22Rv1 (cell line): ENCODE data around the gene C1QTNF8.

Source experiments
- ZFX ChIP-seq: fragments of 450-650 bp; IDR thresholded peaks from 2 replicates; pipeline ENCODE4 v1.6.1; 2017; ENCODE audit warnings: antibody characterized with exemption, borderline replicate concordance
- TF ChIP-seq, protein P1 (sequence below): fragments of 450-650 bp; IDR thresholded peaks from 2 replicates; pipeline ENCODE4 v1.5.1; 2017; ENCODE audit warnings: mild to moderate bottlenecking

GRCh38 chr16:1079786-1080525 lies 16.1 kb downstream of the C1QTNF8 start:
- TF ChIP-seq, protein P1, sequence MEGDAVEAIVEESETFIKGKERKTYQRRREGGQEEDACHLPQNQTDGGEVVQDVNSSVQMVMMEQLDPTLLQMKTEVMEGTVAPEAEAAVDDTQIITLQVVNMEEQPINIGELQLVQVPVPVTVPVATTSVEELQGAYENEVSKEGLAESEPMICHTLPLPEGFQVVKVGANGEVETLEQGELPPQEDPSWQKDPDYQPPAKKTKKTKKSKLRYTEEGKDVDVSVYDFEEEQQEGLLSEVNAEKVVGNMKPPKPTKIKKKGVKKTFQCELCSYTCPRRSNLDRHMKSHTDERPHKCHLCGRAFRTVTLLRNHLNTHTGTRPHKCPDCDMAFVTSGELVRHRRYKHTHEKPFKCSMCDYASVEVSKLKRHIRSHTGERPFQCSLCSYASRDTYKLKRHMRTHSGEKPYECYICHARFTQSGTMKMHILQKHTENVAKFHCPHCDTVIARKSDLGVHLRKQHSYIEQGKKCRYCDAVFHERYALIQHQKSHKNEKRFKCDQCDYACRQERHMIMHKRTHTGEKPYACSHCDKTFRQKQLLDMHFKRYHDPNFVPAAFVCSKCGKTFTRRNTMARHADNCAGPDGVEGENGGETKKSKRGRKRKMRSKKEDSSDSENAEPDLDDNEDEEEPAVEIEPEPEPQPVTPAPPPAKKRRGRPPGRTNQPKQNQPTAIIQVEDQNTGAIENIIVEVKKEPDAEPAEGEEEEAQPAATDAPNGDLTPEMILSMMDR, result no peak
- no peak for TF ChIP-seq ZFX
